Tibial nerve (tissue), 4 donors: ENCODE data around the gene FAM13B.

ENCODE experiments used
- EP300 ChIP-seq, 2 donors: sonication (generic); formaldehyde crosslinking; IDR thresholded peaks; one replicate each; pipeline ENCODE4 v1.6.1; 2017; ENCODE audit warnings: antibody characterized with exemption in 2 of 2, mild to moderate bottlenecking in 1 of 2
- POLR2A ChIP-seq, 2 donors: fragments of 450-650 bp; IDR thresholded peaks; one replicate each; pipeline ENCODE4 v1.6.1; 2017; ENCODE audit warnings: antibody characterized with exemption in 2 of 2, mild to moderate bottlenecking in 2 of 2, moderate library complexity in 2 of 2
- TF ChIP-seq, protein P1 (sequence below), 5 experiments: fragments of 200-600 bp in 3 of 5; fragments of 450-650 bp in 2 of 5; sonication (generic) in 3 of 5; IDR thresholded peaks; one replicate each; pipeline ENCODE4 v1.5.1; 2016 to 2019; ENCODE audit warnings: antibody characterized with exemption in 5 of 5, mild to moderate bottlenecking in 3 of 5, moderate library complexity in 2 of 5

DNA sequence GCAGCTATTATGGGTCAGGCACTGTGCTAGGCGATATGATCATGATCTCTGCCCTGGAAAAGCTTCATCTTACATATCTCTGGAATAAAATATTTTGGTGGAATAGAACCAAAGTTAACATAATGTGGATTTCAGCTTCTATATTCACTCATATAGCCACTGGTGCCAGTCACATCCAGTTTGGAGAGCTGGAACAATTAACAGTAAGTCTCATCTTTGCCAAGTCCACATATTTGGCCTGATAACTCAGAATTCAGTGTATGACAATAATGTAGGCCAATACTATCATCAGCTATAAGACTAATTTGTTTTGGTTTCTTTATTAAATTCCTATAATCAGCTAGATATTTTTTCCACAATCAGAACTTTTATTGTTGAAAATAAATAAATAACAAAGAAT is 5.9 kb upstream of the FAM13B start:
- TF ChIP-seq, protein P1, sequence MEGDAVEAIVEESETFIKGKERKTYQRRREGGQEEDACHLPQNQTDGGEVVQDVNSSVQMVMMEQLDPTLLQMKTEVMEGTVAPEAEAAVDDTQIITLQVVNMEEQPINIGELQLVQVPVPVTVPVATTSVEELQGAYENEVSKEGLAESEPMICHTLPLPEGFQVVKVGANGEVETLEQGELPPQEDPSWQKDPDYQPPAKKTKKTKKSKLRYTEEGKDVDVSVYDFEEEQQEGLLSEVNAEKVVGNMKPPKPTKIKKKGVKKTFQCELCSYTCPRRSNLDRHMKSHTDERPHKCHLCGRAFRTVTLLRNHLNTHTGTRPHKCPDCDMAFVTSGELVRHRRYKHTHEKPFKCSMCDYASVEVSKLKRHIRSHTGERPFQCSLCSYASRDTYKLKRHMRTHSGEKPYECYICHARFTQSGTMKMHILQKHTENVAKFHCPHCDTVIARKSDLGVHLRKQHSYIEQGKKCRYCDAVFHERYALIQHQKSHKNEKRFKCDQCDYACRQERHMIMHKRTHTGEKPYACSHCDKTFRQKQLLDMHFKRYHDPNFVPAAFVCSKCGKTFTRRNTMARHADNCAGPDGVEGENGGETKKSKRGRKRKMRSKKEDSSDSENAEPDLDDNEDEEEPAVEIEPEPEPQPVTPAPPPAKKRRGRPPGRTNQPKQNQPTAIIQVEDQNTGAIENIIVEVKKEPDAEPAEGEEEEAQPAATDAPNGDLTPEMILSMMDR (IDR thresholded peaks at IDR 0.05) = no peak
- TF ChIP-seq POLR2A (IDR thresholded peaks at IDR 0.05) (no peak), EP300 (IDR thresholded peaks at IDR 0.05) (peak in 1 of 2 donors; percentile 57)
